ENCODE data around the gene IVNS1ABP.

- TF ChIP-seq REST (IDR thresholded peaks at IDR 0.05; ENCODE audit: borderline replicate concordance) (no peak), REST (CRISPR knock-in tag; IDR thresholded peaks at IDR 0.05; ENCODE audit: low read depth) (no peak), CTCF (IDR thresholded peaks at IDR 0.05 in 2 of 3, conservative IDR thresholded peaks at IDR 0.05 in 1 of 3; ENCODE audit: insufficient read depth in 2 of 3, low read depth in 1 of 3, low read length in 3 of 3) (no peak), HNRNPH1 (optimal IDR thresholded peaks at IDR 0.05; ENCODE audit: low read depth, low read length) (no peak), ZFP30 (CRISPR knock-in tag; IDR thresholded peaks at IDR 0.05; ENCODE audit: borderline replicate concordance) (no peak), ZNF639 (CRISPR knock-in tag; conservative IDR thresholded peaks at IDR 0.05 in 1 of 2, IDR thresholded peaks at IDR 0.05 in 1 of 2) (no peak), TCF7 (IDR thresholded peaks at IDR 0.05; ENCODE audit: borderline replicate concordance) (no peak), SIX5 (IDR thresholded peaks at IDR 0.05; ENCODE audit: borderline replicate concordance in 1 of 2, insufficient read depth in 1 of 2, low read depth in 1 of 2, low read length in 2 of 2) (no peak), GMEB1 (CRISPR knock-in tag; IDR thresholded peaks at IDR 0.05) (no peak), MAFK (IDR thresholded peaks at IDR 0.05; ENCODE audit: low read length) (no peak), CEBPG (CRISPR knock-in tag; IDR thresholded peaks at IDR 0.05) (no peak), CEBPG (tag; conservative IDR thresholded peaks at IDR 0.05 in 1 of 2, IDR thresholded peaks at IDR 0.05 in 1 of 2) (no peak), YY1 (IDR thresholded peaks at IDR 0.05; ENCODE audit: borderline replicate concordance in 1 of 3, control insufficient read depth in 1 of 3, extremely low read depth in 1 of 3, insufficient read depth in 3 of 3, insufficient read length in 1 of 3, insufficient replicate concordance in 2 of 3, low read depth in 1 of 3, low read length in 2 of 3) (no peak), ZNF395 (CRISPR knock-in tag; IDR thresholded peaks at IDR 0.05) (no peak), L3MBTL2 (IDR thresholded peaks at IDR 0.05) (no peak), ZNF398 (CRISPR knock-in tag; IDR thresholded peaks at IDR 0.05) (no peak)
Observed at GRCh38 chr1:185263780-185264179, 53.3 kb downstream of the IVNS1ABP start.
